Vagina (tissue), 2 donors: ENCODE measurements around the gene KRTAP1-4.

ENCODE experiments used
- POLR2AphosphoS5 ChIP-seq, 2 donors: sonication (generic); formaldehyde crosslinking; IDR thresholded peaks; one replicate each; pipeline ENCODE4 v1.9.0; 2017; ENCODE audit warnings: antibody characterized with exemption in 2 of 2, mild to moderate bottlenecking in 2 of 2, low read depth in 1 of 2; ENCODE audit not compliant: insufficient read depth in 1 of 2
- TF ChIP-seq, protein P1 (sequence below), 3 experiments: fragments of 450-650 bp in 2 of 3; fragments of 200-600 bp in 1 of 3; sonication (generic) in 1 of 3; IDR thresholded peaks; one replicate each; pipeline ENCODE4 v1.5.1; 2017 to 2019; ENCODE audit warnings: antibody characterized with exemption in 3 of 3, mild to moderate bottlenecking in 2 of 3, moderate library complexity in 2 of 3

GRCh38 chr17:40984226-40984625 is 45.8 kb downstream of the KRTAP1-4 start, which contains the start of gene KRT40:
- TF ChIP-seq, protein P1, sequence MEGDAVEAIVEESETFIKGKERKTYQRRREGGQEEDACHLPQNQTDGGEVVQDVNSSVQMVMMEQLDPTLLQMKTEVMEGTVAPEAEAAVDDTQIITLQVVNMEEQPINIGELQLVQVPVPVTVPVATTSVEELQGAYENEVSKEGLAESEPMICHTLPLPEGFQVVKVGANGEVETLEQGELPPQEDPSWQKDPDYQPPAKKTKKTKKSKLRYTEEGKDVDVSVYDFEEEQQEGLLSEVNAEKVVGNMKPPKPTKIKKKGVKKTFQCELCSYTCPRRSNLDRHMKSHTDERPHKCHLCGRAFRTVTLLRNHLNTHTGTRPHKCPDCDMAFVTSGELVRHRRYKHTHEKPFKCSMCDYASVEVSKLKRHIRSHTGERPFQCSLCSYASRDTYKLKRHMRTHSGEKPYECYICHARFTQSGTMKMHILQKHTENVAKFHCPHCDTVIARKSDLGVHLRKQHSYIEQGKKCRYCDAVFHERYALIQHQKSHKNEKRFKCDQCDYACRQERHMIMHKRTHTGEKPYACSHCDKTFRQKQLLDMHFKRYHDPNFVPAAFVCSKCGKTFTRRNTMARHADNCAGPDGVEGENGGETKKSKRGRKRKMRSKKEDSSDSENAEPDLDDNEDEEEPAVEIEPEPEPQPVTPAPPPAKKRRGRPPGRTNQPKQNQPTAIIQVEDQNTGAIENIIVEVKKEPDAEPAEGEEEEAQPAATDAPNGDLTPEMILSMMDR (IDR thresholded peaks at IDR 0.05), result no peak
- TF ChIP-seq POLR2AphosphoS5 (IDR thresholded peaks at IDR 0.05; ENCODE audit: insufficient read depth in 1 of 2, low read depth in 1 of 2), result no peak
